HG03558 (cell line): ENCODE data around the gene CKAP2.
"Not testable (repeated sequence)": the region's sequence is repeated elsewhere in the genome, so short reads cannot be mapped to it uniquely, and the experiment has no call there.

Experiments used
- ATAC-seq: cut with Tn5 transposase; IDR thresholded peaks from one replicate; pipeline ENCODE4 v1.9.1; 2021; ENCODE audit warnings: moderate number of reproducible peaks; ENCODE audit not compliant: unreplicated experiment; ENCODE audit errors: extremely low read depth

The CKAP2 gene

GRCh38 chr13:52451135-52451804 lies 4.0 kb upstream of the CKAP2 start:
- no peak for ATAC-seq

GRCh38 chr13:52452470-52452869 lies 2.8 kb upstream of the CKAP2 start:
- ATAC-seq = no peak

GRCh38 chr13:52454459-52454819 lies 839 bp upstream of the CKAP2 start:
- peak; percentile 21 for ATAC-seq

- peak; percentile 15 for ATAC-seq
Measured at GRCh38 chr13:52455677-52456041, 381 bp downstream of the CKAP2 start.

- ATAC-seq = no peak
Measured at GRCh38 chr13:52459668-52460067, 4.4 kb downstream of the CKAP2 start.

GRCh38 chr13:52461265-52461664 lies 6.0 kb downstream of the CKAP2 start:
- ATAC-seq = no peak

GRCh38 chr13:52463526-52463925 lies 8.2 kb downstream of the CKAP2 start:
- no peak for ATAC-seq

GRCh38 chr13:52468487-52468886 lies 13.2 kb downstream of the CKAP2 start:
- ATAC-seq = not testable (repeated sequence)

- not testable (repeated sequence) for ATAC-seq
Measured at GRCh38 chr13:52480677-52481428, 25.6 kb downstream of the CKAP2 start.

- not testable (repeated sequence) for ATAC-seq
Measured at GRCh38 chr13:52487078-52487477, 31.8 kb downstream of the CKAP2 start.

GRCh38 chr13:52488763-52489162 lies 33.5 kb downstream of the CKAP2 start:
- not testable (repeated sequence) for ATAC-seq

GRCh38 chr13:52491015-52491414 lies 35.7 kb downstream of the CKAP2 start:
- not testable (repeated sequence) for ATAC-seq

GRCh38 chr13:52494241-52494640 lies 39.0 kb downstream of the CKAP2 start:
- ATAC-seq = not testable (repeated sequence)

GRCh38 chr13:52497979-52498378 lies 42.7 kb downstream of the CKAP2 start:
- ATAC-seq = peak; percentile 70

- not testable (repeated sequence) for ATAC-seq
Measured at GRCh38 chr13:52502277-52502676, 47.0 kb downstream of the CKAP2 start.

- not testable (repeated sequence) for ATAC-seq
Measured at GRCh38 chr13:52505843-52506242, 50.6 kb downstream of the CKAP2 start.

- ATAC-seq = not testable (repeated sequence)
Measured at GRCh38 chr13:52509532-52509931, 54.3 kb downstream of the CKAP2 start.

- not testable (repeated sequence) for ATAC-seq
Measured at GRCh38 chr13:52510221-52510797, 55.0 kb downstream of the CKAP2 start.

GRCh38 chr13:52511598-52511997 lies 56.3 kb downstream of the CKAP2 start:
- ATAC-seq = not testable (repeated sequence)

- not testable (repeated sequence) for ATAC-seq
Measured at GRCh38 chr13:52513957-52514596, 58.8 kb downstream of the CKAP2 start.

- not testable (repeated sequence) for ATAC-seq
Measured at GRCh38 chr13:52523323-52523722, 68.0 kb downstream of the CKAP2 start.
